OCI-LY1 (cell line): Measurements from ENCODE around the gene MTARC1.

ENCODE experiments used
- CTCF ChIP-seq: fragments of 200-600 bp; sonication (generic), shearing (Covaris generic); IDR thresholded peaks from 2 replicates; pipeline ENCODE4 v1.5.1; 2017; ENCODE audit warnings: mild to moderate bottlenecking, antibody characterized with exemption, low read length, moderate library complexity, mixed read lengths
- EZH2 ChIP-seq: fragments of 200-600 bp; sonication (generic), shearing (Covaris generic); IDR thresholded peaks from 2 replicates; pipeline ENCODE4 v1.8.0; 2017; ENCODE audit warnings: borderline replicate concordance, mixed run types, mild to moderate bottlenecking, antibody characterized with exemption, low read length, moderate library complexity, mixed read lengths

GRCh38 chr1:220789532-220790147, 2.9 kb downstream of the MTARC1 start:
- TF ChIP-seq CTCF (no peak), EZH2 (no peak)
